Measurements from ENCODE around the gene MPEG1.

MPEG1 gene

GRCh38 chr11:59188954-59189353 lies 23.8 kb downstream of the MPEG1 start:
- DNase-seq (ENCODE audit: low read depth in 3 of 3): no peak

DNA sequence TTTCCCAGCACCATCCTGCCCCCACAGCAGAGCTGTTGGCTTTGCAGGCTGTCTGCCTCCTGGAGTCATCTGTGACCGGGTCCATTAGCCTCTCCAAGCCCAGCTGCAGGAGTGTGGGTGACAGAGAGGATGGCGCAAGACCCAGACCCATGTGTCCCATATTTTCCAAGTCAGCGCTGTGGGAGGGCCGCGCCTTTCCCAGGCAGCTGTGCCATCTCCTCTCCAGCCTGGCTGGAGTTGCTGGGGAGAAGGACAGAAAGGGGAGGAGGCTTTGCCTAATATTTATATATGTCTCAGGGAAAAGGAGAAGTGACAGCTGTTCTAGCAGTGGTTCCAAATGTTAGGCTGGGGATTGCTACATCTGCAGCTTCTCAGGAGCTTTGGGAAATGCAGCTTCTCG lies 25.1 kb downstream of the MPEG1 start:
- no peak for DNase-seq (ENCODE audit: low read depth in 3 of 3)

DNA sequence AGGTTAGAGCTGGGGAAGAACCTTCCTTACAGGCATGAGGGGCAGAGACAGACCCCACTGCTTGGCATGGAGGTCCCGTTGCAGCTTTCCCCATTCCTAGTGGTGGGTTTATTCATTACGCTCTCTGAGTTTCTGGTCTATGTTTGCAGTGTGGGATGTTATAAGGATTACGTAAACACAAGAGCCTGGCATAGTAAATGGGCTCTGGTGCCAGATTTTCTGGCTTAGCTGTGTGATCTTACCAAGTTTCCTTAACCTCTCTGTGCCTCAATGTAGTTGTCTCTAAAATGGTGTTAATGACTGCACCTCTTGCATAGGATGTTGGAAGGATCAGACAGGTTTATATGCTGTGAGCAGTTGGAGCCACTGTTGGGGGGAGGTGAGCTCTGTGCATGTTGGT lies 25.7 kb downstream of the MPEG1 start:
- DNase-seq (ENCODE audit: low read depth in 3 of 3): no peak

GRCh38 chr11:59186130-59186594 lies 26.6 kb downstream of the MPEG1 start:
- no peak for DNase-seq (ENCODE audit: low read depth in 3 of 3)

DNA sequence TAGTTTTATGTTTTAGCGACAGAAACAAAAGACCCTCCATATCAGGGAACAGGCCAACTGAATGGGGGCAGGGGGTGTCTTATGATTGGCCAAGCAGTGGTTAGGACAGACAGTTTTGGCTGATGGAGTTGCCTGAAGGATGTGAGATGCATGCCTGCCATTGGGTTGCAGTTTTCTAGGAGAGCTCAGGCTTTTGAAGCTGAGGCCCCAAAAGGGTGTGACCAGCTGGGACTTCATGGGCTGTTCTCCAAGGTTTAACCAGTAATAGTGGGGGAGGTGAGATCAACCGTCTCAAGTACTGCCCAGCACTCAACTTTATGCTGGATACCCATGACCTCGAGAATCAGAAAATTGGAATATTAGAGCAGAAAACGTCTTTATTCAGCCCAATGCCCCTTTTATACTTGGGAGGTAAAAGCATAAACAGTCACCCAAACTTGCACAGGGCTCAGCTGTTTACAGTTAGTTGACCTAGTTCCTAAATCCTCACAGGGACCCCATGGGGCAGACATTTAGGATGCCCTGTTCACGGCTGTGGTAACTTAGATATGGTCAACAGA lies 27.3 kb downstream of the MPEG1 start:
- DNase-seq (ENCODE audit: low read depth in 3 of 3): no peak

DNA sequence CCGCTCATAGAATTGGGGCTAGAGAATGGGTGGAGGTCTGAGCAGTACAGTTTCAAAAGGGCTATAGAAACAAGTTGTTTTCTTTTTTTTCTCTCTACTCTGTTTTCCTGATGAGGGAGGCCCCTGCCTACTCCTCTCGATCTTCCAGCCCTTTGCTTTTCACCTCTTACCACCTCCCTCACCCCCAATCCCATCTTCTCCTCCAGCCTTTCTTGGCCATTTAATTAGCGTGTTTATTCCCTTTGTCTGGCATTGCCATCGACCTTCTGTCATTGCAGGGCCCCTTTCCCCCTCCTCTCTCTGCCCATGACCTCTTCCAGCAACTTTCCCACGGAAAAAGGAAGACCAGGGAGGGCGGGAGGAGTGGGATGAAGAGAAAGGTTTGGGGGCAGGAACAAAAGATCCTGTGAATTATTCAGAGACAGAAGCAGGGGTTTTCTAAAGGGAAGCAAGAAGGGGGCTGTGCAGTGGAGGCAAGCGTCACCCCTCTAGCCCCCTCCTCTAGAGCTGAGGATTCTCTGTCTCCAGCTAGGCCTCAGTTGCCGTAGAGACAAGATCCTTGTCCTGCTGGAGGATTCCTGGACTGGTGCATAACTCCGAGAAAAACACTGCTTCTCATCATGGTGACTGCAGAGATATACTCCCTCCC lies 27.9 kb downstream of the MPEG1 start:
- no peak for DNase-seq (ENCODE audit: low read depth in 3 of 3)

- no peak for DNase-seq (ENCODE audit: low read depth in 3 of 3)
Measured at GRCh38 chr11:59183771-59184170, 29.0 kb downstream of the MPEG1 start.

DNA sequence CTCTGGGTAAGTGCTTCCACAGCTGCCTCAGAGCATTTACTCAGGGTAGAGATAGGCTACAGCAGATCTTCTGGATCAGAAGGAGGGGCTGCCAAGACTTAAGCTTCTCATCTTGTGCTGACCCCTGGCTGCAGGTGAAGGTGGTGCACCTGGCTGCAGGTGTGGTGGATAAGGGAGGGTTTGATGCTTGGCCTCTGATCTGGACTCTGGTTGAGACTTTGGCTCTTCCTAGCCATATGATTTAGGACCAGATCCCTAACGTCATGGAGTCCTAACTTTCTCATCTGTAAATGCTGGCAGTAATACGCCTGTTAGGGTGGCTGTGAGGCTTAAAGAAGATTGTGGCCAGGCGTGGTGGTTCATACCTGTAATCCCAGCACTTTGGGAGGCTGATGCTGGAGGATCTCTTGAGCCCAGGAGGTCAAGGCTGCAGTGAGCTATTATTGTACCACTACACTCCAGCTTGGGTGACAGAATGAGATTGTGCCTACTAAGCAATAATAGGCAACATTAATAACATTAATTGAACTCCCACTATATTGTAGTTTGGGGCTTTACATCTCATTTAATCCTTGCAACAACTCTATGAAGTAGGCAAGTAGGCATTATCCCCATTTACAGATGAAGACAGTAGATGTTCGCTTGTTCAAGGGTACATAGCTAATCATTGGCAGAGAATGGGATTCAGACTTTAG lies 30.1 kb downstream of the MPEG1 start:
- no peak for DNase-seq (ENCODE audit: low read depth in 3 of 3)

GRCh38 chr11:59181746-59182456 lies 30.8 kb downstream of the MPEG1 start:
- no peak for DNase-seq (ENCODE audit: low read depth in 3 of 3)

GRCh38 chr11:59180907-59181306 lies 31.8 kb downstream of the MPEG1 start:
- no peak for DNase-seq (ENCODE audit: low read depth in 3 of 3)

DNA sequence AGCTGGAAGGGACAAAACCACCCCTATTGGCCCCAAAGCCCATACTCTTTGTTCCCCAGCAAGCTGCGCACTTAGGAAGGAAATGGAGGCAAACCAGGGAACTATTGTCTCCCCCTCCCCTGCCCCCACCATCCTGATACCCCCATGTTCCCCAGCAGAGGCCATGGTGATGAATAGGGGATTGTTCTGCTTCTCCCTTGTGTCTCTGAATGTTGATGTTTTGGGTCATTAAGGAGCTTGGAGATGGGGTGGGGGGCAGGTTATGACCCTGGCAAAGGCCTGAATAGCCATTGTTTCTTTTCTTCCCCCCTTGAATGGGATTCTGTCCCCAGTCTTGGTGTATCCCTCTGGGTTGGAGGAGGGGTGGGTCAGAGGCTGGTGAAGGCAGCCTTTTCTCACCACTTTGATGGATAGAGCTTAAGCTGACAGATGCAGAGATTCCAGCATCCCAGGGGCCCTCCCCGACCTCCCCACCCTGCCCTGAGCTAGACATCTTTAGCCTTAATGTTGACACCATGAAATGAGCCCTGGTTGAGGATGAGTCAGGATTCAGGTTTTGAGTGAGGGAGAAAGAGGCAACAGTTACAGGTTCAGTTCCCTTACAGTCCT lies 32.5 kb downstream of the MPEG1 start:
- DNase-seq (ENCODE audit: low read depth in 3 of 3): no peak

- no peak for DNase-seq (ENCODE audit: low read depth in 3 of 3)
Measured at GRCh38 chr11:59179121-59179520, 33.6 kb downstream of the MPEG1 start.

DNA sequence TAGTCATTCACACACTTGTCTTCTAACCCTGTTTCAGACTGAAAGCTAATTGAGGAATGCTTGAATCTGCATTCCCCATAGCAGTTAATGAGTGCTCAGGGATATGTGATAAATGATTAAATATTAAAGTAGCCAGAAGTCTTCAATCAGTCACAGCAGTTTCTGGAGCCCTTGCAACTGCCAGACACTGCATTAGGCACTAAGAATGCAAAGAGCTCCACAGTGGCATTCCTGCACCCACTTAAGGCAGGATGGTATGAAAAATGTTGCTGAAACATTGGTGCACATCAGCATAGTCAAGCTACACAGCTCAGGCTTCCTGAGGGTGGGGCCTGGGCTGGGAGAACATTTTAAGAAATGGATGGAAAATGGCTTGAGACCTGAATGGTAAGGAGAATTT lies 34.3 kb downstream of the MPEG1 start:
- no peak for DNase-seq (ENCODE audit: low read depth in 3 of 3)

DNA sequence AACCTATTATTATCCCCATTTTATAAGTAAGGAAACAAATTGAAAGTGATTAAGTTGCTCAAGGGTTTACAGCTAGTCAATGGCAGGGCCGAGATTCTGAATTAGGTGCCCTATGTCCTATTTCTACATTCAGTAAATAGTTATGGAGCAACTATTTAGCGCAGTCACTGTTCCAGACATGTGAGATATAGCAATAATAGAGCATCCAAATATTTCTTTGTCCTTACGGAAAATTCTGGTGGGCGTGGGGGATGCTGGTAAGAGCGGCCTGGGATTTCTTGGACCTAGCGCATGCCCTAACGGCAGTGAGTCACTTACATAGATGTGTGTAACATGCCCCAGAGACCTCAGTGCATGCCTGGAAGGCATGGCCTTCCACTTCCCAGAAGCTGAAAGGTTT lies 36.4 kb downstream of the MPEG1 start:
- DNase-seq (ENCODE audit: low read depth in 3 of 3): no peak

GRCh38 chr11:59175091-59175501 lies 37.6 kb downstream of the MPEG1 start:
- no peak for DNase-seq (ENCODE audit: low read depth in 3 of 3)

- DNase-seq (ENCODE audit: low read depth in 3 of 3): no peak
Measured at GRCh38 chr11:59174664-59175033, 38.1 kb downstream of the MPEG1 start.

DNA sequence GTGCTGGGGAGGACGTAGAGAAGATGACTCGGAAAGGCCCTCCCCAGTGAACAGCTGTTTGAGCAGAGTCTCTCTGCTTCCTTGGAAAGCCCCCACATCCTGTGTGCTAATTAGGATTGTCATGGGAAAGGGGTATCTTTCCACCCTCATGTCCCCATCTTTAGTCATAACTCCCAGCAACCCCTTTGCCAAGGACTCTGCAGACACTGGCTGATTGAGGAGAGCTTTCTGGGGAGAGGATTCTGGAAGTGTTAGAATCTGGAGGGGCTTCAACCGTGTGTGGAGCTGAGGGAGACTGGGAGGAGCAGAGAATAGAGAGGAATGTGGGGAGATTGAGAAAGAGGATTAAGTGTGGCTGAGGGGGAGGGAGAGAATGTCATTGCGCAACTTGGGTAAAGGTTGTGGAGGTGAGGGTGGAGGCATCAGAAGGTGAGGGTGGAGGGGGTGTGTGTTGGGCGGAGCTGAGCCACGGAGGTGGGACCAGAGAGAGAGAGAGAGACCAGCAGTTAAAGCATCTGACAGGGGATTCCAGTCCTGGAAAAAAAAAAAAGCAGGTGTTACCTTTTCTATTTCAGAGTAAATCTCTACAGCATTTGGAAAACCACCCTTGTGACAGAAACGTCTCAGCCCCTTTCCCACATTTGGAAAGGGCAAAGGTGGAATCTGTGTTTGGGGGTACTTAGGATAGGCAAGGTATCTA lies 38.6 kb downstream of the MPEG1 start:
- no peak for DNase-seq (ENCODE audit: low read depth in 3 of 3)

- DNase-seq (ENCODE audit: low read depth in 3 of 3): peak in 1 of 3 experiments; percentile 14
Measured at GRCh38 chr11:59173080-59173963, 39.4 kb downstream of the MPEG1 start.

DNA sequence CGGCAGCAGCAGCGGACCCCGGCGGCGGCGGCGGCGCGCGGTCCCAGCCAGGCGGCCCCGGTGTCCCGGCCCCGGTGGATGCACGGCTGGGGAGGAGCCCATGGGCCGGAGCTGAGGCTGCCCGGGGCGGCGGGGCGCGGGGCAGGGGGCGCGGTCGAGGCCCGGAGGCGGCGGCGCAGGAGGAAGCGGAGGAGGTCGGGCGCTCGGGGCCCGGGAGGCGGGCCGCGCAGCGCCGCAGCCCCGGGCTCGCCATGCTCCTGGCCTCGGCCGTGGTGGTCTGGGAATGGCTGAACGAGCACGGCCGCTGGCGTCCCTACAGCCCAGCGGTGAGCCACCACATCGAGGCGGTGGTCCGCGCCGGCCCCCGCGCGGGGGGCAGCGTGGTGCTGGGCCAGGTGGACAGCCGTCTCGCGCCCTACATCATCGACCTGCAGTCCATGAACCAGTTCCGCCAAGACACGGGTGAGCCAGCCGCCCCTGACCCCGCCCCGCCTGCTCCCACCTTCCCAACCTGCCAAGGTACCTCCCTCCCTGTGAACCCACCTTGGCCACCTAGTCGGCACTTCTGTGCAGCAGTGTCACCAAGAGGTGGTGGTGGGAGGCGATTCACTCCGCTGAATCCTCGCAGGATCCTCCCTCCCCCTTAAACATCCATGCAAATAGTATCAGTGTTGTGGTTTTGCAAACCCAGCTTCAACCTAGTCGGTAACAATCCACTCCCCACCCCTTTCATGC lies 40.2 kb downstream of the MPEG1 start:
- no peak for DNase-seq (ENCODE audit: low read depth in 3 of 3)
